Right forelimb (tissue), 1 donor: ENCODE measurements around the gene MITF.

Experiments used
- DNase-seq: peaks from one replicate; pipeline ENCODE4 v3.0.0-alpha.2; 2018

The MITF gene

DNA sequence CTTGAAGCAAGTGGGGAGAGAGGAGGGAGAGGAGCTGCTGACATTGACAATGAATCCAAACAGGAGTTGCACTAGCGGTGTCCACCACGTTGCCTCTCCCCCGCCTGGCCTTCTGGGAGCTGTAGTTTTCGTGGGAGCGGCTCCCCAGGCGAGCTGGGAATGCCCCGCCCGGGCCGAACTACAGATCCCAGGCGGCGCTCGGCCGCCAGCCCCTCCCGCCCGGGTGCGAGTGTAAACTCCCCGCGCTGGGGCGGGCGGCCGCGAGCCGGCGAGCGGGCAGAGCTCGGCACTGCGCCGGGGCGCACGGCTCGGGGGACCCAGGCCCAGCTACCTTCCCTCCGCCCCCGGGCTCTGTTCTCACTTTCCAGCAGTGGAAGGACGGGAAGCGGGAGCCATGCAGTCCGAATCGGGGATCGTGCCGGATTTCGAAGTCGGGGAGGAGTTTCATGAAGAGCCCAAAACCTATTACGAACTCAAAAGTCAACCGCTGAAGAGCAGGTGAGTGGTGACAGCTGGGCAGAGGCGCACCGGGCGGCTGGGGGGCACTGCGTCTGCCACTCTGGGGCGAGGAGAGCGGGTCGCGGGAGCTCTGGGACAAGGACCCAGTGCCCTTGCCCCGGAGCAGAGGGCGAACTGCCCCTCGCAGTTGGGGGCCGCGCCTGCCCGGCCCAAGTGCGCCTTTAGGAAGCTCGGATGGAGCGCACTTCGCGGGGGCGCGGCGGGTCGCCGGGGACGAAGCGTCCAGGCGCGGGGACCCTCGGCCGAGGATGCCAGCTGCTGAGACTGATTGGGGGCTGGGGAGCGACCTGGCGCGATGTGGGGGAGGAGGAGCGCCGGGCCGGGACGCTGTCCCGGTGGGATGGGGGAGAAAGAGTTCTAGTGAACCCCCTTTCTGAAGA, at the start of gene MITF:
Gene MITF, plus strand, starts transcription at position 261 of the 899 bp plus-strand sequence. Its CDS starts 134 bp downstream, at position 395.
- peak; percentile 95 for DNase-seq

- no peak for DNase-seq
Observed at GRCh38 chr3:69691860-69692259, 47.4 kb upstream of the MITF start.

DNA sequence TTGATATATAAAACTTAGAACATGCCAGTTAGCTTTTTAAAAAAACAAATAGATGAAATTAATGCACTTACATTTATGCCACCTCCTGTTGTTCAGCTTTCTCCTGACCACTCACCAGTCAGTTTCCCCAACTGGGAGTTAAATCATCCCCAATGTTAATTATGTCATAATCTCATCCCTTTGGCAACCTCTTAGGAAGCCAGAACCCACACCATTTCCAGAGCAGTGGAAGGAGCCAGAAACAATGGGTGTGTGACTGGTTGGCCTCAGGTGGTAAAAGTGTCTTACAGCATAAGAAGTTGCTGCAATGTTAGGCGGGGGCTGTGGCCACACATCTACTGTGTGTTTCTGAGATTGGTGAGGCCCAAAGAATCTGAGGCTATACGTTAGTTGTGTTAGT, 46.5 kb upstream of the MITF start:
- DNase-seq: no peak

DNA sequence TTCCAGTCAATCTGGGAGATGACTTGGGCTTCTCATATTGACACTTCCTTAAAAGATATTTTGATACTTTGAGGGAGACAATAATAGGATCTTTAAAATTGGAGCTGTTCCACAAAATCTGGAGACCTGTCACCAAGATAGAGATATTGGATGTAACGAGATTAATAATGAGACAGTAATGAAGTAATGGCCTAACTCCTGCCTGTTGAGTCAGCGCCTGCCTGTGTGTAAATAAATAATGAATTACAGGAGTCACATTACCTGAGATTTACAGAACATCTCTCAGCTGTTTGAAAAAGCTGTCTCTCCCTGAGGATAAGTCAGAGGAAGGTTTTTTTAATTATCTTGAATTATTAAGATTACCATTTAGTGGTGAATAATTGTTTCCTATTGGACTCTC, 43.8 kb upstream of the MITF start:
- DNase-seq: no peak

- no peak for DNase-seq
Observed at GRCh38 chr3:69695933-69696332, 43.3 kb upstream of the MITF start.

- no peak for DNase-seq
Observed at GRCh38 chr3:69696367-69696766, 42.9 kb upstream of the MITF start.

- no peak for DNase-seq
Observed at GRCh38 chr3:69697381-69697780, 41.9 kb upstream of the MITF start.

GRCh38 chr3:69698728-69699127, 40.5 kb upstream of the MITF start:
- no peak for DNase-seq

DNA sequence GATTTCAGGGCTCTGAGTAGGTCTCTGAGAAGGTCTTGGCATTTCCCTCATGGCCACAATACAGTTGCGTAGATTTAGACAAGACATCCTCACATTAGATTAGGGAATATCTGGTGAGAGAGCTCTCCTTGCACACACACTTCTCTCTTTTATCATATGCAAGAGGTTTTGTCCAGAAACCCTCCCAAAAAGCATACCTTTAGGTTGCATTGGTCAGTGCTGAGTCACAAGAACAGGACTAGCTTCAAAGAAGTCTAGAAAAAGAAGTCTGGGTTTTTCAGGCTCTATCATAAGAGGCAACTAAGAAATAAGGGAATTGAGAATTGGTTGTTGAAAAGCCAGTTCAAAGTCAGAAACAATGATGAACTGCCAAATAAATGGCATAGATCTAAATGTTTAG, 40.1 kb upstream of the MITF start:
- DNase-seq: no peak

DNA sequence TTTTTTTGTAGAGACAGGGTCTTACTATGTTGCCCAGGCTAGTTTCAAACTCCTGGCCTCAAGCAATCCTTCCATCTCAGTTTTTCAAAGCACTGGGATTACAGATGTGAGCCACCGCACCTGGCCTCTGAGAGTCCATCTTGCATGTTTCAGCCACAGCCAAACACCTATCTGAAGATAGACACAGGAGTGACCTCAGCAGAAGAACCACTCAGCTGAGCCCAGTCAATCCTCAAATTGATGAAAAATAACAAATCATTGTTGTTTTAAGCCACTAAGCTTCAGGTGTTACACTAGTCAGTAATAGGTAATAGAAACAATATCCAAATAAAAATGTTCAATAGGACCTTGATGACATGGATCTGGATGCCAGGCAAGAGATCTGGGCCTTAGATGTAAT, 38.3 kb upstream of the MITF start:
- no peak for DNase-seq

- DNase-seq: no peak
Observed at GRCh38 chr3:69710153-69710977, 28.9 kb upstream of the MITF start.

GRCh38 chr3:69712269-69712668, 27.0 kb upstream of the MITF start:
- no peak for DNase-seq

- DNase-seq: no peak
Observed at GRCh38 chr3:69712933-69713332, 26.3 kb upstream of the MITF start.

DNA sequence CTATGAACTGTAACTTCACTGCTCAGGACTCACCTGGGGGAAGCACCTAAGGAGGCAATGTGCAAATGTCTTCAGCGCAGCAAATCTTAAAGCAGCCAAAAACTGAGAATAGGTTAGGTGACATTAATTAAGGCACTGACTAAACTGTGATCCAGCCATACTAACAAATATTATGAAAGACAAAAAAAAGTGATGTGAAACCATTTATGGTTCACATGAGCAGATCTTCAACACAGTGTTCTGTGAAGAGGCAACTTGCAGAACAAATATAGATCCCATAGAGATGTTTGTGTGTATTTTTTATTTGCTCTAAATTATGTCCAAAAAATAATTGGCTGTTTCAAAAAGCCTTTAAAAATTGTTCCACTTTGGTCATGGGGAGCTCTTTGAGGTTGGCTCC, 24.1 kb upstream of the MITF start:
- no peak for DNase-seq

DNA sequence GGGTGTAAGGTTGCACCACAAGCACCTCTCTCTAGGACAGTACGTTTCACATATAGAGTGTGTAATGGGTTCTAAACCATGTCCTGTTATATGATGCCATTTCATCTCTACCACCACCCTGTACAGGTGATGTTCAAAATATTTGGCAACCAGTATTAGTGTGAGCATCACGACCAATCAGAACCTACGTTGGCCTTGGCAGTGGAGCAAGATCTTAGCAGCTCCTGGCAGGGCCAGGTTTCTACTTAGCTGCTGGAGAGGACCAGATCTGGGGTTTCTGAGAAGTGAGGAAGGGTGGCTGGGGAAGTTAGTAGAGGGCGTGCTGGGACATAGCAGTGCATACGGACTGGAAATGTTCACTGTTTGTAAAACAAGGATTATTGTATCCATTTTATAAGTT, 23.1 kb upstream of the MITF start:
- no peak for DNase-seq

GRCh38 chr3:69718866-69719586, 20.2 kb upstream of the MITF start:
- DNase-seq: no peak

GRCh38 chr3:69719587-69720122, 19.6 kb upstream of the MITF start:
- no peak for DNase-seq

GRCh38 chr3:69720824-69721223, 18.4 kb upstream of the MITF start:
- no peak for DNase-seq

DNA sequence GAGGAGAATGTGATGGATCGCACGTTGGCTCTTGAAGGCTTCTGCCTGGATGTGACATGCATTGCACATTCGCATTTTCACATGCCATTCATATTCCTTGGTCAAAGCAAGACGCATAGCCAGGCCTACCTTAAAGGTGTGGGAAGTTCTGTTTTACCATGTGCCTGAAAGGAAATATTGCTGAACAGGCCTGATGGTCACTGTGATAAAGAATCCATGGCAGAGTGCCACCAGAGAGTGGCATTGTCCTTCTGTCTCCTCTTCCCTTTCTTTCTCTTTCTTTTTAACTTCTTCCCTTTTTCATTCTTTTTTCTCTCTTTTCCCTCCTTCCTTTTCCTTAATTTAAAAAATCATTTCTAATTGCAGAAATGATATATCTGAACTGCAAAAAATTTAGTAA, 15.9 kb upstream of the MITF start:
- DNase-seq: no peak

GRCh38 chr3:69724722-69725435, 14.4 kb upstream of the MITF start:
- no peak for DNase-seq

DNA sequence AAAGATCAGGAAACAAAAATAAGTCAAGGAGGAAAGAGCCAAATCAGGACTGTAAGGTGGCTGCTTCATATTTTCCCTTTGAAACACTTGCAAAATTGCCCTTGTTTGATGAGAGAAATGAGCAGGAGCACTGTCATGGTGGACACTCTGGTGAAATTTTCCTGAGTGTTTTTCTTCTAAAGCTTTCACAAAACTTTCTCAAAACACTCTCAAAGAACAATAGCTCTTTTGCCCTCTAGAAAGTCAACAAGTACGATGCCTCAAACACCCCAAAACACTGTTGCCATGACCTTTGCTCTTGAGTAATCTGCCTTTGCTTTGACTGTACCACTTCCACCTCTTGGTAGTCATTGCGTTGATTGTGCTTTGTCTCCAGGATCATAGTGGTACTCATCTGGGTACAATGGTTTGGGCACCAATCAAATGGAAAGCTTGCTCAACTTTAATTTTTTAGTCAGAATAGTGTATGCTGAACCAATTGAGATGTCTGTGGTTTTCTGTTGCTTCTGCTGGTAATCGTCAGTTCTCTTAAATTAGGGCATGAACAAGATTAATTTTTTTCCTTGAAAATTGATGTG, 13.2 kb upstream of the MITF start:
- no peak for DNase-seq
